ENCODE data around the gene PIK3CA. TPM values are rescaled to one million over a fixed set of nuclear protein-coding genes. Genes with fewer than 3 reads are reported as not detected.

The PIK3CA gene
- total RNA-seq, 4 donors from 2014 or later: 10.6 to 20.8 (median 17.2) TPM

DNA sequence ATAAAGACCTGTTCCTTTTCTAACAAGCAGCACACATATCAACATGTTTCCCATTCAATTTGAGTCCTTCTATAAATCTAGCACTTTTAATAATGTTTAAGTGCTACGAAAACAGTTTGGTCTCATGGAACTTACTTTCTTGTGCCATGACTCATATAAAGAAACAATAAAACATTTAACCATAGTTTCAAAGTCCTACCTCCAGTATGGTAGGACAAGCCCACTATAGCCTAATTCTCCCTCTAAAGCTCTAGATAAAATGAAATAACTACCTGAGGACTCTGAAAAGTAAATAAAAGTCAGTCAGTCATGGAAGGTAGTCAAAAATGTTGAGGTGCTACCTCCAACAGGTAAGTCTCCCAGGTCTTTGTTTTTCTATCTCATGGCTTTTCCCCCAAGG lies 12.0 kb upstream of the PIK3CA start:
- TF ChIP-seq, protein P1, sequence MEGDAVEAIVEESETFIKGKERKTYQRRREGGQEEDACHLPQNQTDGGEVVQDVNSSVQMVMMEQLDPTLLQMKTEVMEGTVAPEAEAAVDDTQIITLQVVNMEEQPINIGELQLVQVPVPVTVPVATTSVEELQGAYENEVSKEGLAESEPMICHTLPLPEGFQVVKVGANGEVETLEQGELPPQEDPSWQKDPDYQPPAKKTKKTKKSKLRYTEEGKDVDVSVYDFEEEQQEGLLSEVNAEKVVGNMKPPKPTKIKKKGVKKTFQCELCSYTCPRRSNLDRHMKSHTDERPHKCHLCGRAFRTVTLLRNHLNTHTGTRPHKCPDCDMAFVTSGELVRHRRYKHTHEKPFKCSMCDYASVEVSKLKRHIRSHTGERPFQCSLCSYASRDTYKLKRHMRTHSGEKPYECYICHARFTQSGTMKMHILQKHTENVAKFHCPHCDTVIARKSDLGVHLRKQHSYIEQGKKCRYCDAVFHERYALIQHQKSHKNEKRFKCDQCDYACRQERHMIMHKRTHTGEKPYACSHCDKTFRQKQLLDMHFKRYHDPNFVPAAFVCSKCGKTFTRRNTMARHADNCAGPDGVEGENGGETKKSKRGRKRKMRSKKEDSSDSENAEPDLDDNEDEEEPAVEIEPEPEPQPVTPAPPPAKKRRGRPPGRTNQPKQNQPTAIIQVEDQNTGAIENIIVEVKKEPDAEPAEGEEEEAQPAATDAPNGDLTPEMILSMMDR (IDR thresholded peaks at IDR 0.05): no peak
- no peak for TF ChIP-seq POLR2A (IDR thresholded peaks at IDR 0.05)
- intact Hi-C loops (cut with DNase I): no loop called here
- Histone ChIP-seq H3K9me3 (no peaks in the 10 kb centered on the region), H3K4me1 (no peaks in the 10 kb centered on the region), H3K27me3 (no peaks in the 10 kb centered on the region), H3K36me3 (no peaks in the 10 kb centered on the region), H3K27ac (no peak overlapping the region), H3K4me3 (no peak overlapping the region)
- DNase-seq: no peak
- WGBS, 2 donors: 84% methylated on average over 1 of the region's 1 CpG

DNA sequence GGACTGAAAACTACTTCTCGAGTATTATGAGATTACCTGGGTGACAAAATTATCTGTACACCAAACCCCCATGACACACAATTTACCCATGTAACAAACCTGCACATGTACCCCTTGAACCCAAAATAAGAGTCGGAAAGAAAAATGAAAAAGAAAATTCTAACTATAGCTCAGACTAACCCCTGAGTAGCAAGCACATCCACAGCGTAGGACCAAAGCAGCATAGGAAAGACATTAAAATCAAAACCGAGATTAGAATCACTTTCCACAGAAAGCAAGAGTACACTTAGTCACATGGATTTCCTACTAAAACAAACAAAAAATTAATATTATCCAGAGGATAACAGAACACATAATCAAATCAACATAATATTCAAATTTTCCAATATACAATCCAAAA lies 6.3 kb upstream of the PIK3CA start:
- intact Hi-C loops (cut with DNase I): no loop called here
- H3K27ac ChIP-seq: no peak overlapping the region
- WGBS, 2 donors: 64 to 77% methylated on average over 4 of the region's 4 CpGs

DNA sequence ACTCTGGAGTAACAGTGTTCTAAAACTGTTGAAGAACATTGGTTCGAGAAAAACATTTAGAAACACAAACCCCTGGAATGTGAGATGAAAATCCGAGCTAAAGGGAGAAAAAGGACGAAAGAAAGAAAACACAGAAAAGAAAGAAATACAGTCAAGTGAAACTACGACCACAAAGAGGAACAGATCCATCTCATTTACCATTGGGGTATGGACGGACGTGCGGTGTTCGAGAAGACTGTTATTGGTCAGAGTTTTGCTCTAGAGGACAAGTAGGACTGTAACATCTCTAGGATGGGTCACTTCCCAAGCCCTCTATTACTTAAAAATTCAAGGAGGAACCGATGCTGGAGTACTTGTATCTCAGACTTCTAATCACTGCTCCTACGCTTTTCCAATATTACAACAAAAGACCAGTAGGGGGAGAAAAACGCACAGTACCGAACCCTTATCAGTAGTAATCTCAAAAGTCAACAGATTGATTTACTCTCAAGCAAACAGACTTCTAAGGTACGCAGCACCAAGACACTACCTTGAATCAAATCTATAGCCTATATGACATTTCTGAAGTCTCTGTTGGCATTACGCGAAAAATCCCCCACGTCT lies 1.1 kb upstream of the PIK3CA start:
- no peak for DNase-seq
- Histone ChIP-seq H3K36me3 (no peaks in the 10 kb centered on the region), H3K27me3 (no peaks in the 10 kb centered on the region), H3K4me1 (peaks cover 0 to 35% (median 8%) of the 10 kb centered on the region in 3 donors), H3K27ac (peak overlapping the region; percentile 96 to 99 (median 96)), H3K9me3 (no peaks in the 10 kb centered on the region), H3K4me3 (peak overlapping the region; percentile 61 to 89 (median 71))
- intact Hi-C loops (cut with DNase I): loop anchor here (5.0 kb wide), 1 partner anchor 170 kb away; no protein-coding TSS in a partner anchor
- TF ChIP-seq, protein P1 (IDR thresholded peaks at IDR 0.05): peak in 5 of 6 experiments; percentile 44 to 74 (median 58)
- no peak for TF ChIP-seq POLR2A (IDR thresholded peaks at IDR 0.05)
- 2% methylated on average over 16 of the region's 16 CpGs for WGBS, 2 donors

More for the DNA sequence above, 6.3 kb upstream of the PIK3CA start:
- TF ChIP-seq, protein P1 (IDR thresholded peaks at IDR 0.05): no peak
- TF ChIP-seq POLR2A (IDR thresholded peaks at IDR 0.05): no peak
- Histone ChIP-seq H3K27me3 (no peaks in the 10 kb centered on the region), H3K36me3 (no peaks in the 10 kb centered on the region), H3K9me3 (no peaks in the 10 kb centered on the region), H3K4me1 (peaks cover 0 to 4% (median 0%) of the 10 kb centered on the region in 3 donors), H3K4me3 (no peak overlapping the region)
- DNase-seq: no peak

DNA sequence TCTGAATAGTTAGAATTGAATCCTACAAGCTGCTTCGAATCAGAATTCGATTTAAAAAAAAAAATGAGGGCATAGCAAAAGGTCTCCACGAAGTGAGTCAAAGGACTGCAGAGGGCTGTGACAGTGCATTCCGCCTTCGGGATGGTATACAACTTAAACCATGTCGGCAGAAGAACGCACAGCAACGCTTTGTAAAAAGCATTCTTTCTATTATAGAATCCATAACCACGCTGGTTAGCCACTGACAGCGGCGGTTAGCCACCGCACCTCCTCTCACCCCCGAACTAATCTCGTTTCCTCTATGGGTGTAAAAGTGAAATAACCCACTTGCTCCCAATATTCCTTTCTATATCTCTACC lies 664 bp upstream of the PIK3CA start:
- 0% methylated on average over 14 of the region's 14 CpGs for WGBS, 2 donors
- no peaks in the 10 kb centered on the region for H3K9me3 ChIP-seq
- peaks cover 0 to 37% (median 8%) of the 10 kb centered on the region in 3 donors for H3K4me1 ChIP-seq
- H3K27ac ChIP-seq: peak overlapping the region; percentile 96 to 99 (median 96)
- H3K4me3 ChIP-seq: peak overlapping the region; percentile 61 to 89 (median 71)
- H3K27me3 ChIP-seq: no peaks in the 10 kb centered on the region
- no peaks in the 10 kb centered on the region for H3K36me3 ChIP-seq
- TF ChIP-seq, protein P1 (IDR thresholded peaks at IDR 0.05): no peak
- no peak for TF ChIP-seq POLR2A (IDR thresholded peaks at IDR 0.05)
- intact Hi-C loops (cut with DNase I): loop anchor here (5.0 kb wide), 1 partner anchor 170 kb away; no protein-coding TSS in a partner anchor
- DNase-seq: no peak

DNA sequence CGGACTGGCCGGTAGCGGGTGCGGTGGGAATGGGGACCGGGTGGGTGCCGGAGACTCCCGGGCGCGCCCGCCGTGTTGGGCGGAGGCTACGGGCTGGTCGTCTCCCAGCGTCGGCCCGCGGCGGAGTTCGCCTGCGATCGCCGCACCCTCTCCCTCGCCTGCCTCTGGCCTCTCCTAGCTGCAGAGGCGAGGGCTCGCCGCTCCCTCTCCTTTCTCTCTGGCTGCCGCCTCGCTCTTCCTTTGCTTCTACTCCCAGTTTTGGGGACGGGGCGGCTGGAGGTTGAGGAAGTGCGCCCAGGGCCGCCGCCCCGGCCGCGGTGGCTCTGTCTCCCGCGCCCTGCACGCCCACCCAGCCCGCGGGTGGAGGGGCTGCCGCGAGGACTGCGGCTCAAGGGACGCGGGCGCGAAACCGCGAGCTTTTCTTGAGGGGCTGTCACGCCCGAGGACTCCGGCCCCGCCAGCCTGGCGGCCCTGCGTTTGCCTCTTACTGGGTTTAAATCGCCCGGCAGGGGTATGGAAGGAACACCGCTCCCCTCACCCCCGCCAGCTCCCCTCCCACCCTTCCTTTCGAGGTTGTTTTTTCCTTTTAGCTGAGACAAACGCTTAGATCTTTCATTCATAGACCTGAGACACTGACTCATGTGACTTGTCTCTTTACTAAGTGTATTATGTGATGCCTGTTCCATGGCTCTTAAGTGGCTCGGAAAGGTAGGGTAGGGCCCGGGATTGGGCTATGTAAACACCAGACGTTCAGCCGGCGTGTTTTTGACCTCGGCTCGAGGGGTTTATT lies 654 bp downstream of the PIK3CA start:
- Histone ChIP-seq H3K36me3 (no peaks in the 10 kb centered on the region), H3K4me1 (peaks cover 0 to 46% (median 12%) of the 10 kb centered on the region in 3 donors), H3K27ac (peak overlapping the region; percentile 96 to 99 (median 96)), H3K9me3 (no peaks in the 10 kb centered on the region), H3K27me3 (no peaks in the 10 kb centered on the region), H3K4me3 (peak overlapping the region; percentile 61 to 89 (median 71))
- WGBS, 2 donors: 0 to 1% methylated on average over 13 to 18 of the region's 70 CpGs
- no peak for DNase-seq
- intact Hi-C loops (cut with DNase I): loop anchor here (5.0 kb wide), 1 partner anchor 168 kb away; no protein-coding TSS in a partner anchor
- no peak for TF ChIP-seq POLR2A (IDR thresholded peaks at IDR 0.05)
- TF ChIP-seq, protein P1 (IDR thresholded peaks at IDR 0.05): no peak

Measured in esophagus squamous epithelium (tissue), 5 donors.